Germinal center (tissue), 1 donor: Measurements from ENCODE around the gene TVP23A.
"Not testable (repeated sequence)": the region's sequence is repeated elsewhere in the genome, so short reads cannot be mapped to it uniquely, and the experiment has no call there.

Experiments used
- DNase-seq: peaks from one replicate; pipeline ENCODE4 v3.0.0; 2012; ENCODE audit warnings: mixed read lengths, low spot score

The TVP23A gene

GRCh38 chr16:10799736-10800135 lies 18.9 kb downstream of the TVP23A start:
- no peak for DNase-seq

GRCh38 chr16:10791048-10791447 lies 27.5 kb downstream of the TVP23A start:
- DNase-seq = peak; percentile 59

- not testable (repeated sequence) for DNase-seq
Observed at GRCh38 chr16:10788630-10789029, 30.0 kb downstream of the TVP23A start.

- peak; percentile 68 for DNase-seq
Observed at GRCh38 chr16:10787304-10787703, 31.3 kb downstream of the TVP23A start.

GRCh38 chr16:10782628-10783027 lies 36.0 kb downstream of the TVP23A start:
- no peak for DNase-seq

GRCh38 chr16:10780628-10781027 lies 38.0 kb downstream of the TVP23A start:
- DNase-seq = no peak

- not testable (repeated sequence) for DNase-seq
Observed at GRCh38 chr16:10779908-10780307, 38.7 kb downstream of the TVP23A start.

- no peak for DNase-seq
Observed at GRCh38 chr16:10777356-10777755, 41.2 kb downstream of the TVP23A start.

- not testable (repeated sequence) for DNase-seq
Observed at GRCh38 chr16:10776923-10777322, 41.7 kb downstream of the TVP23A start.

- DNase-seq = no peak
Observed at GRCh38 chr16:10776280-10776679, 42.3 kb downstream of the TVP23A start.

GRCh38 chr16:10770907-10771306 lies 47.7 kb downstream of the TVP23A start:
- DNase-seq = no peak

GRCh38 chr16:10769381-10769780 lies 49.2 kb downstream of the TVP23A start:
- no peak for DNase-seq

GRCh38 chr16:10767127-10767526 lies 51.5 kb downstream of the TVP23A start:
- DNase-seq = no peak

GRCh38 chr16:10765772-10766171 lies 52.8 kb downstream of the TVP23A start:
- peak; percentile 35 for DNase-seq

GRCh38 chr16:10763456-10763855 lies 55.1 kb downstream of the TVP23A start:
- DNase-seq = no peak

- no peak for DNase-seq
Observed at GRCh38 chr16:10762336-10763016, 56.1 kb downstream of the TVP23A start.

- DNase-seq = no peak
Observed at GRCh38 chr16:10761373-10761772, 57.2 kb downstream of the TVP23A start.

- no peak for DNase-seq
Observed at GRCh38 chr16:10760858-10761257, 57.7 kb downstream of the TVP23A start.

- DNase-seq = no peak
Observed at GRCh38 chr16:10756574-10756973, 62.0 kb downstream of the TVP23A start.

- DNase-seq = no peak
Observed at GRCh38 chr16:10754941-10755340, 63.7 kb downstream of the TVP23A start.

GRCh38 chr16:10753670-10754069 lies 64.9 kb downstream of the TVP23A start:
- no peak for DNase-seq

- DNase-seq = peak; percentile 70
Observed at GRCh38 chr16:10752843-10753523, 65.6 kb downstream of the TVP23A start.

- DNase-seq = no peak
Observed at GRCh38 chr16:10751291-10751697, 67.3 kb downstream of the TVP23A start.

- DNase-seq = no peak
Observed at GRCh38 chr16:10750793-10751192, 67.8 kb downstream of the TVP23A start.
